HG03108 (cell line): ENCODE results near the gene SIPA1L2.
A peak's percentile ranks its signal among the peaks of the same experiment; 100 is the strongest.

ENCODE experiments used
- ATAC-seq: cut with Tn5 transposase; IDR thresholded peaks from one replicate; pipeline ENCODE4 v1.9.1; 2021; ENCODE audit warnings: moderate library complexity; ENCODE audit not compliant: unreplicated experiment

SIPA1L2 gene

DNA sequence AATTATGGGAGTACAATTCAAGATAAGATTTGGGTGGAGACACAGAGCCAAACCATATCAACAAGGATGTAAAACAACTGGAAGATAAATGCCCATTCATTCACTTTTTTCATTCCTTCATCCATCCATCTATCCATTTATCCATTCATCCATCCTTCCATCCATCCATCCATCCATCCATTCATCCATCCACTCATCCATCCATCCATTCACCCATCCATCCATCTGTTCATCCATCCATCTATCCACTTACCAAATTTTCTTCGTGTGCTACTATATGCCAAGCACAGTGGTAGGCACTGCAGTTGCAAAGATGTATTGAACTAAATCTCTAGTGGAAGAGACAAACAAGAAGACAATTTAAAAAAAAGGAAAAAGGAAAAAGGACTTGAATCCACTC lies 14.3 kb upstream of the SIPA1L2 start:
- ATAC-seq: no peak

DNA sequence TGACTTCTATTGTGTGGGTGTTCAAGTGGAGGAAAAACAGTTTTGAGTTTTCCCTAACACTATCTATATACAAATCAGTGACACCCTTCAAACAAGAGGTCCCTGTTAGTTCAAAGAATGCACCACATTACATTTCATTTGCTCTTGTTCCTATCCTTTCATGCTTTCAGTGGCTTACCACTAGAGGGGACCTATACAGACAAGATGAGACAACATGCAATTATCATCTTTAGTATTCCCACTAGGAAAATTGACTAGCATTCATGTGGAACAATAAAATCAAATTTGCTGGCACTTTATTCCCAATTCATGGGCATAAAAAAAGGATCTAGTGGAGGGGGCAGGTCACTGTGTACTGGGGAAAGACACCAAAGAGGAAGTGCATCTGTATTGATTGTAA lies 13.3 kb upstream of the SIPA1L2 start:
- ATAC-seq: no peak

DNA sequence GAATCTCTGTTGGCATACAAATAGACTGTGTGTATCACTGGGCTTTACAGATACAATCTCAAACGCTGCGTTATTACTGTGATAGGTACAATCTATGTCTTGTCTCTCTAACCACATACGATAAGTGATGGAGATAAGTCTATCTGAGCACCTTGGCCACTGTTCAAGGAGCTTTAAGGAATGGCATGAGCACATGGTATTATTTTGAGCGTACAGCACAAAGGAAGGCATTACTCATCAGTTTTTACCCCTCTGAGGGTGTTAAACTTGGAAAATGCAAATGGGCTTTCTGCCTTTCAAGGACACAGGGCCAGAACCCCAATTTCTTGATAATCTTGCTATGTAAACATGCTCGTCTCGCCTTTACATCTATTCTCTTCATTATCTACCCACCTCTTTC lies 11.6 kb upstream of the SIPA1L2 start:
- no peak for ATAC-seq

DNA sequence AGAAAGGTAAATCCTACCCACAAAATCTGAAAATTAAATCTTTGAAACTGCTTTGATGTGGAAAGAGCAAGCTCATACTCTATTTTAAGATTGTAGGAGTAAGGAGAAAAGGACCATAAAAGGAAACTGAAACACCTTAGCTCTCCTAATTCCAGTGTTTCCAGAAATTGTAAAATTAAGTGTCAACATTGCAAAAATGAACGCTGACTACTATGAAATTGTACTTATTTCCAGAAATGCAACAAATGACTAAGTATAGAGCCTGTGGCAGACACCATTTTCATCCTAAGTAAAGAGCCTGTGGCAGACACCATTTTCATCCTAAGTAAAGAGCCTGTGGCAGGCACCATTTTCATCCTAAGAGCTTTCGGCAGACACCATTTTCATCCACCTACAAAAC lies 6.9 kb upstream of the SIPA1L2 start:
- ATAC-seq: no peak

DNA sequence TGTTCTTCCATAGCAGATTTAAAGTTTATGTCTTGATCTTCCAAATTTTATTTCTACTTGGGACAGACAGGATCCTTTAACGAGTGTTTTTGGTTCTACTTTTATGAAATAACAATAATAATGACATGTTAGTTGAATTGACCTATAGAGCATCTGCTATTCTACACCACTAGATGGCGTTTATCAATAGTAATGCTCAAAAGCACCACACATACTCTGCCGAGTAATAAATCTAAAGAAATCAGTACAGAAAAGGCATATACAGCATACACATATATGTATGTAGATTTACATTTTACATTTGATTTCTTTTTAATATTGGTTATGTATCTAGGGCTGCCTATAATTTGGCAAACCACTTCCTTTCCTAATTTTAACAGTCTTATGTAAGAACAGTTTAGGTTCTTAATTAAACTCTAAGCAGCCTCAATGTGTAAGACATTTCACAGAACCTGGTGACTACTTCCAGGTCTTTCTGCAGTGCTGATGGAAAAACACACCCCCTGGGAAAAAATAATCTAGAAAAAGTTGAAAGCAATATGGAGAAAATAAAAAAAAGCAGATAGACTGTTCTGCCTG lies 5.9 kb upstream of the SIPA1L2 start:
- ATAC-seq: peak; percentile 57

DNA sequence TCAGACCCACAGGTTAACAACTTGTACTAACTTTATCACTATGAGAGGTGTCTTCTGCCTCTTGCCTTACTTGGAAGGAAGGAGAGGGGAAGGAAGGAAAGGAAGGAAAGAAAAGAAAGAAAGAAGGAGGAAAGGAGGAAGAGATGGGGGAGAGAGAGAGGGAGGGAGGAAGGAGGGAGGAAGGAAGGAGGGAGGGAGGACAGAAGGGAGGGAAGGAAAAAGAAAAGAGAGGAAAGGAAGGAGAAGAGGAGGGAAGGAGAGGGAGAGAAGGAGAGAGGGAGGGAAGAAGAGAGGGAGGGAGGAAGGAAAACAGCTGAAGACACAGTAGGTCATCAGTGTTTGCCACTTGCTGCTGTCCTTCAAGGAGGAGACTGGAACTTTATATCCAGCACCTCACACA lies 5.3 kb upstream of the SIPA1L2 start:
- ATAC-seq: no peak

DNA sequence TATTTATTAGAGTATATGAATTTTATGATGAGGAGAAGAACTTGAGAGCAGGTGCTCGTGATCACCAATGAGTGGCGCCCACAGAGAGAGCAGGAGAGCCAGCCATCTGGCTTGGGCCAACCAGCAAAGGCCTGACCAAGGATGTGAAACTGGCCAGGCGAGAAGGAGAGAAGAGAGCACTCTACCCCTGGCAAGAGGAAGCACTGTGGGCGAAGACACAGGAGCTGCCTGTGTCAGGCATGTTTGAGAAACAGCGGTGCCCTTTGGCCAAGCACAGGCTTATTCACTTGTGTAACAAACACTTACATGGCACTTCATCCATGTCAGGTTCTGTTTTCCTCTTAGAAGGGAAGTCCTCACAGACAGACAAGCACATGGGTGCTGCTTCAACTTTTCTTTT lies 4.2 kb upstream of the SIPA1L2 start:
- no peak for ATAC-seq

DNA sequence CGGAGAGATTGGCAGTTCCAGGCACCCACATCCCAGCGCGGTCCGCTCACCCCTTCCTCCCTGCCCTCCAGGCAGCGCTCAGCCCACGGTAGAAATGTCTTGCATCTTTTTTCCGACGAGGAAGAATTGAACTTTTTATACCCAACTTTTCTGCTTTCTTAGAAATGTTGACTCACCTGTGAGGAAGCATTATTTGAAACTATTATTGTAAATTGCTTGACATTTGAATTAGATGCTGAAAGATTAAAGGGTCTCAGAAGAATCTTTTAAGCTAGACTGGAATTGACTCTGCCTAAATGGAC lies 912 bp upstream of the SIPA1L2 start:
- ATAC-seq: no peak

DNA sequence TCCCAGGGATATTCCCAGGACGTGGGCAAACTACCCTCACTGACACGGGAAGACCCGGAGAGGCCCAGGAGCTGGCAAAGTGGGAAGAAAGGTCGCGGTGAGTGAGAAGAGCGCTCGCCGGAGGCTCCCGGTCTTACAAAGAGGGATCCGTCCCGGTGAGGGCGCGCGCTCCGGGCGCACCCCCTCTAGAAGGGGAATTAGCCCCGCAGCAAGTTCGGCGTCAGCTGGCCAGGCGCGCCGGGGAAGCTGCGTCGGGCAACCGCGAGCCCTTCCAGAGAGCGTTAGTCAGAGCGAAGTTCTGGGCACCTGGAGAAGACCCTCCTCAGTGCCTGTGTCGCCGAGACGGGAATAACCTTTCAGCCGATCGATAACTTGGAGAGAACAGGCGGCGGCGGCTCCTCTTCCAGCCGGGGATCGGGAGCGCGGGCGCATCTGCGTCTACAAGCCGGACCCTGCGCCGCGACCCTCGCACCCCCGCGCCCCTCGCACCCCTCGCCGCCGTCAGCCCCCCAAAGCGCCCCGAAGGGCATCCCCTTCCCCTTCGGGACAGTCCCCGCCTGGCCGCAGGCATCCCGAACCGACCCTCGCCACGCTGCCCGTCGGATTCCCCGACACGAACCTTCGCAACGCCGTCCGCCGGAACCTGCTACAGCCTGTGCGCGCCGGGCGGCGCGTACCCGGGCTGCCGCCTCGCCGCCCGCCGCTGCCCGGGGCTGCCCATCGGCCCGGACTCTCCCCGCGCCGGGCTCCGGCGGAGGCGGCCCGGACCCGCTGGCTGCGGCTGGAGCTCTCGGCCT lies 485 bp downstream of the SIPA1L2 start:
- peak; percentile 37 for ATAC-seq

DNA sequence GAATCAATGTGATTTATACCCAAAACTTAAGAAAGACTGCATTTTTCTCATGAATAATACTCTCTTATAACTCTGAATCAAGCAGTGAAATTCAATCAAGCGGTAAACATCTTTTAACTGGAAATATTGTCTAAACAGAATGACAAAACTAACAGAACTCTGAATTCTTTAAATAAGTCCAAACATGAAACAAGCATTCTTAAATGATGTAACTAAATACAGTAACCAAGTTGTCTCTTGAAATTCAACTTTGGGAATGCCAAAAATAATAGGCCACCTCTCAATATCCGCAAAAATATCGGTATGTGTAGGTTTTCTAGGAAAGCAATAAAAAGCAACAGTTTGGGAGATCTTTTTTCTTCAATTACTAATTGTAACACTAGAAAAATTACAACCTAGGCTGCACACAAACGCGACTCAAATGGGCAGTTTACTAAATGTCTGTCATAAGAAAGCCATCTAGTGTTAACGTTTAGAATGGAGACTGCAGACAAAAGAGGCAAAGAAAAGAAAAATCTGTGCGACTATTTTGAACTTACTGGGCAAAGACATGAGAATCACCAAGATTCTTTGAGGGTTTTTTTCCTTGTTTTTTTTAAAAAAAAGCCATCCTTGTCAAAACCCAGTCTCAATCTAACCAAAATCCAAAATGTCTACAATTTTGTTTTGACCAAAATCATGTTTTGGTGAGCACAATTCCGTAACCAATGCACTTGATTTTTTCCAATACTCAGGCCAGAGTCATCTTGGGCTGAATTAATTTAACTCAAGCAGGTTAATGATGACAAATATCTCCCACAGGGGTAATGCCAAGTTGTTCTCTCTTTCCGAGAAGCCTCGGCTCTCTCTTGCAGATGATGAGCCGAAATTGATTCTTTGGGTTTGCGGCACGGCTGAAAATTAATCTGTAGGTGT lies 1.3 kb downstream of the SIPA1L2 start:
- ATAC-seq: no peak

DNA sequence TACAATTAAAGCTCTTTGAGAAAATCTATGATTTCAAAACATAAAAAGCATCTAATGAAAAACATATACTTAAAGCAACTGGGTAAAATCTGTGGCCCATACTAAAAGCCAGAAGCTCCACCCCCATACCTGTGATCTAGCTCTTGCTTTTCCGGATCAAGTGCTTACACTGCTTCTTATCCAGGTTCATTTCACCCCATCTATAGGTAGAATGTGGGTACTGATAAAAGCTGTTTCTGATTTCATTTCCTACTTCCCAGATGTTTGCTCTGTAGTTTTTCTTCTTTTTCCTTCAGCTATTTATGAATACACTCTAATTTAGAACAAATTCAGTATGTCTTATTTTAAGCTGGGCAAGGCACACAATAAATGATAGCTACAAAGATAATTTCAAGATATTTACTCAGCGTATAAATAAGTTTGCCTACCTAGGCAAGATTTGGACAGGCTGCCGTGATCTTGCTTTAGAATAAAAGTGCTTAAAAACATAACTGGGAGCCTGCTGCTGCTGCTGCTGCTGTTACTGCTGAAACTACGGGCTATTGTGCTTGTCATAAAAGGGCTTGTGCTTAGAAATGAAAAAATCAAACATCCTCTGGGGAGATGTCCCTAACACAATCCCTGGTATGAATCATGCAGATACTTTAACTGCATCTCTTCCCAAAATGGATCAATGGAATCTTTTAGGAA lies 2.1 kb downstream of the SIPA1L2 start:
- no peak for ATAC-seq

DNA sequence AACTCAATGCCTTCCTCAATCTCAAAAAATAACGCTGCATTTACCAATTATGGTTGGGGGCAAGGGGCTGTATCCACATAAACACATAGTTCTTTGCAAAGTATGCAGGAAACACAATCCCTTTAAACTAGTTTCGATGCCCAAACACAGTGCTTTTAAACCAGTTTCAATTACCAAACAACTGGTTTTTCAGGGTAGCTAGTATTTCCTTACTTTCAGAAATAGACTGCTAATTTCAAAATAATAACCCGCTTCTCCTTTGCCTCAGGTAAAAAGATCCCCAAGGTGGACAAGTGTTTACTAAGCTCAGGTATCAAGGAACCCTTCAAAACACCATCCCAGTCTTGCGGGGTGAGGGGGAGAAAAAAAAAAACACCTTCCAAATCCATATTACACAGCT lies 2.8 kb downstream of the SIPA1L2 start:
- ATAC-seq: no peak

DNA sequence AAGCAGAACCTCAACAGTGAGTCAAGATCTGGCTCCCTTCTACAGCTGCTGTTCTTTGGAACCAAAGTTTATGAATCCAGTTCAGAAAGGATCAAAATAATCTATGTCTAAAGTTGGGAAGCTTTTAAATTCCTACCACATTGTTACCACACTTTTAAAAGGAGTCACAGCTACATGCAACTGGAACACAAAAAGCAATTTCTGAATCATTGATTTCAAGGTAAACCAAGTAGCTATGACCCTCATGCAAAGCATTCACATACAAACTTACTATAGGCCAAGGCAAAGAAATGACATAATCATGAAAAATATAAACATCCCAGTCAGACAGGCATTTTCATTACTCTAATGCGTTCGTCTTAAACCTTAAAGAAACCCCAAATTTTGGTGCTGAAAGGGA lies 3.5 kb downstream of the SIPA1L2 start:
- no peak for ATAC-seq

DNA sequence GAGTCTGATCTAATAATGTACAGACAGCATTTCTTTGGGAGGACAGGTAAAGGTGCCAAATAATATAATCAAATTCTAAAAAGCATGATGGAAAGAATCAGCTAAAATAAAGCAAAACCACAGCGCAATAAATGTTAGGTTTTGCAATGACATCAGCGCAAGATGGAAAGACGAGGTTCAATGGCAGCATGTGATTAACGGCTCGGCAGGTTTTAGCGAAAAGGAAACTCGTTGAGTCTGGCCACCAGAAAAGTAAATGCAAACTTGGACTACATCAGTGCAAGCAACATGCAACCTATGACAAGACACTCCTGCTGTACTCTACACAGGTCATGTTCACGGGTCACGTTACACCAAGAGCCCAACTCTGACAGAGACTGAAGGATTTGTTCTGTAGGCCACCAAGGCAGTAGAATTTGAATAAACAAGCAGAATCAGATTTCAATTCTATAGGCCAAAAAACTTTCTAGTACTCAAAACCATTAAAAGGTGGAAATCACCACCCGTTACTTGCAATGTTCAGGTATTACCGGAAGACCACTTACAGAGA lies 4.5 kb downstream of the SIPA1L2 start:
- no peak for ATAC-seq

DNA sequence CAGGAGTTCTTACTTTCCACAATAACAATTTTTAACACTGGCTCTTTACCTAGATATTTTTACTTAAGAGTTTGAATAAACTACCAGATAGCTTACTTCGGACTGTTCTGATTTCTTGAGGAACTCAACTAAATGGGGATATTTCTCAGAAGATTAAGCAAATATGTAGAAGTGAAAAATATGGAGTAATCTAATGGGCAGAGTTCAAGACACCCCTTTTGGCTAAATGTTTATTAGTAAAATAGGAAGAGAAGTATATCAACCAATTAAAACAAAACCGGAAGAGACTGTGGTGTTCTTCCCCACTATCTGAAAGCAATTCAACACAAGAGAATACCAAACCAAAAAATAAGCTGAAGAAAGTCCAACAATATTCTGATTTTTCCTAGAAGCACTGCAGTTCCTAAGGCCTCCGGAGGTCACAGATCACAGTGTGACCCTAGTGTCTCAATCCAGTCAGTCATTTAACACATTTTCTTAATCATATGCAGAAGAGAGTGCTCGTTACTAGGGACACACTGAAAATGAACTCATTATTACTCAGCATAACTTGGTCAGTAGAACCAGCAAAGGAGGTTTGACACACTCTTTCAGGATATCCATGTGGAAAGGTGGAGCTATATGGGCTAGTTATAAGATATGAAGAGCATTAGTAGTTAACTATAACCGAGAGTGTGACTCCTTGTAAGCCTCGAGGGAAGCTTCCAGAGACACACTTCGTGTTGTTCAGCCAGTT lies 5.2 kb downstream of the SIPA1L2 start:
- no peak for ATAC-seq

DNA sequence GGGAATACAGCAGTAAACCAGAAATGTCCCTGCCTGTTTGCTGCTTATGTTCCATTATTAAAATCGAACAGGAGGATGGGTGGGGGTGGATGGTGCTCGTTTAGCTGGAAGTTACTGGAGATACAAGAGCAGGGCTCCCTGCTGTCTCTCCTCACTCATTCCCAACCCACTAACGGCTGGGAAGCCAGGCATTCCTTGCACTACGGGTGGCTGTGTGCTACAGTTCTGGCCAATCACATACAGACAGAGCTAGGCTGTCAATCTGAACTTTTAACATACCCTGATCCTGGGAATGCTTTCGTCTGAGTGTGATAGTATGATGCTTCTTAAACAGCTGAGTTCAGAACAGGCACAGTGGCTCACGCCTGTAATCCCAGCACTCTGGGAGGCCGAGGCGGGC lies 7.0 kb downstream of the SIPA1L2 start:
- no peak for ATAC-seq

DNA sequence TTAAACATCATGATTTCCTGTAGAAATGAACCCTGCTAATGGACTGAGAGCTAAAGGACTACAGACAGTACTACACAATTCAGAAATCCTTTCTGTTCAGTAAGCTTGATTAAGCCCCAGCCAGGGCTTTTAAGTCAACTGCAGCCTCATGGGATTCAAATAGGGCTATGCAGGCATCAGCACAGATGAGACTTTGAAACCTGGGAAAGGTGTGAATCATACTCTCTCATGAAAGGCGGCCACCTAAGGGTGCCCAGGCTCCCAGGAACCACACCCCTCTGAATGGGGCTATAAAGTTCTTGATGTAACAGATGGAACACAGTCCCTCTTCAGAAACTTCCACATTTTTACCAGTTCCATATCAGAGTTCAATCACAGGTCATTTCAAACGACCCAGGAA lies 7.6 kb downstream of the SIPA1L2 start:
- ATAC-seq: no peak

DNA sequence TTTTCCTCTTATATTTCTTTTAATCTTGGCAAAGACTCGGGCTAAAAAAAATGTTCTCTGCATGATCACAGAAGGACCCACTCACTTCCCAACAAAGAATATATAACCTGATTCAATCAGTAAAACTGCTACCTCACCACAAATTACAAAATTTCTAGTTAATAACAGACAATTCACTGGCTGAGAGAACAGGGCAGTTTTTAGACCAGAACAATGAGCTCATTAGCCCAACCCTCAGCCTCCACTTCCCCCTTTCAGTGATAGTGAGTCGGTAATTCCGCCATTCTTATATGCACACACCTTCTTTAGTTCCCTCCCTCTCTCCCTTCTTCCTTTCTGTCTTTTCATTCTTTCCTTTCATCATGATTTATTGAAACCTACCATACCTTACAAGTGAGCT lies 8.9 kb downstream of the SIPA1L2 start:
- no peak for ATAC-seq

DNA sequence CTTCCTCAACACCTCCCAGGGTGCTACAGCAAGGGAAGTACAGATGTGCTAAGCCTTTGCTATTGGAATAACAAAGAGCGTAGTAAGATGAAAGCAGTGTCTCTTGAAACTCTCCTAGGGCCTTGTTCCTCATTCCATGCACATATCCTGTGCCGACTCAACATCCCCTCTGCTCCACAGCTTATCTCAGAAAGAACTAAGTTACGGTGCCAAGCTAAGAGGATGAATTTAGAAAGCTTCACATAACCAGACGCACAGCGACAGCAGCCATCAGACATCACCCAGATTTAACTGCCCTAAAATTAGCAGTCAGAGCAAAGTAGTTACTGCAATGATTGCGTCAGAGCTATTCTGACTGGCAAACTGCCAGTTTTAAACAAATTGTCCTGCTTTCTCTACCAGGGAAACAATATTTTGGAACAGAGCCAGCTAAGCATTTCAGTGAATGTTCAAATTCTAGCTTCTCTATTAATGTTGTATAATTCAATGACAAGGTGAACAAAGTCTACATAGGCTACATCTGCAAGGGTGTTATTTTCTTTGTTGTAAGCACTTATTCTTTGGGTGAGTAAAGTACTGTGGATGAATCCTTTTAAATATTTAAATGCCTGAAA lies 9.5 kb downstream of the SIPA1L2 start:
- ATAC-seq: no peak

DNA sequence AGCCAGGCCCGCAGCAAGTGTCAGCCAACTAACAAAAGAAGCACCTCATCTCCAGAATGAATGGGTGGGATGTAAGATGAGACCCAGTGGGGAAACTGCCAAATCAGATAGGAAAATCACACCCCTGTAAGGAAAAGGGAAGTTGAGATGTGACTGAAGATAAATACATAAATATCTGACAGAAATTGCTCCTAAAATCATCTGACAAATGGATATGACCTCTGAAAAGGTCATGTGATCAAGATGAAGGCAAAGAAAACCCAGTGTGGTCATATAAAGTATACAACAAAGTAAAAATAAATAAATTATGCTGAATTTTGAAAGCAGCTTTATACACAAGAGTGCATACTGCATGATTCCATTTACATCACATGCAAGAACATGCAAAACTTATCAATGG lies 12.7 kb downstream of the SIPA1L2 start:
- no peak for ATAC-seq
